Dermis blood vessel endothelial cell (primary cell): ENCODE results near the gene IFI35. TPM values are rescaled to one million over a fixed set of nuclear protein-coding genes. Genes with fewer than 3 reads are reported as not detected.
"Not testable (repeated sequence)": the region's sequence is repeated elsewhere in the genome, so short reads cannot be mapped to it uniquely, and the experiment has no call there.

Source experiments
- DNase-seq: peaks from one replicate; pipeline ENCODE4 v3.0.0; 2010
- total RNA-seq: library from RNA; depleted of rRNA; stranded (reverse); fragments of >200 nt; gene quantifications from 2 replicates; pipeline ENCODE4 v1.2.3, GENCODE V29; 2014

The IFI35 gene
- total RNA-seq, 1 donor from 2014 or later, result 19.4 TPM

DNA sequence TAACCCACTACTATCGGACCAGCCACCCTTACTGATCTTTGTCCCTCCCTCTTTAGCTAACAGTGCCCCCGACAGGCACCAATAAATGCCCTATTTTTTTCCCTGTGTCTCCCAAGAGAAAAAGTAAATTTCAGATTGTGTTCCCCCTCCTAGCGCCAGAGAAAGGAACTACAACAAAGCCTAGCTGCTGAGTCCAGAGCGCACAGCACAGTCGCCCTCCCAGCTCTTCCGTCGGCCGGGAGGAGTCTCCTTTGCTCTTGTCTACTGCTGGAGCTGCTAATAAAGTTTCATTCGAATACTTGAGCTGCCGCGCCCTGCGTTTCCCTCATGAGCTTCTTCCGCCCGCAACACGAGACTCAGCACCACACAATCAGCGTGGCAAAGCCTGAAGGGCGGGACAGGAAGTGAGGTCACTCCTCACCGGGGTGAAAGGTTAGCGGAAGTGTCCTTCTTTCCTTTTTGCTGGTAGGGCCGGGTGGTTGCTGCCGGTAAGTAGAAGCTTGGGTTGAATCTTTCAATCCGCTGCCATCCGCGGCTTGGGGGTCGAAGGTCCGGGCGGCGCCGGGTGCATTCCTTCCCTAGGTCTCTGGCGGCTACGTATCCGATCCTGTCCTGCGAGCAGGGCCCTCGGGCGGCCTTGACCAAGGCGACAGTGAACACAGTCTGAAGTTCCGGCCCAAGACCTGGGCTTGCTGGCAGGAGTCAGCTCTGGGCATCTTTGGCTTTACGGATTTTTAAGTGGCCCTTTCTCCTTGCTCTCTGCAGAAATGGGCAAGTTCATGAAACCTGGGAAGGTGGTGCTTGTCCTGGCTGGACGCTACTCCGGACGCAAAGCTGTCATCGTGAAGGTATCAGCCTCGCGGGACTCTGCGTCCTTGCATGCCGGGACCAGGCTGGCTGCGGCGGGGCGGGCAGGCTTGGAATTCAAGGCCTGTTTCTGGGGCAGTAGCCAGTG lies 8.3 kb upstream of the IFI35 start, which contains the start of gene RPL27:
TSS of gene RPL27 (plus strand) at position 436 of the 955 bp plus-strand sequence. CDS start at position 768, 332 bp downstream.
- DNase-seq, result peak; percentile 100

DNA sequence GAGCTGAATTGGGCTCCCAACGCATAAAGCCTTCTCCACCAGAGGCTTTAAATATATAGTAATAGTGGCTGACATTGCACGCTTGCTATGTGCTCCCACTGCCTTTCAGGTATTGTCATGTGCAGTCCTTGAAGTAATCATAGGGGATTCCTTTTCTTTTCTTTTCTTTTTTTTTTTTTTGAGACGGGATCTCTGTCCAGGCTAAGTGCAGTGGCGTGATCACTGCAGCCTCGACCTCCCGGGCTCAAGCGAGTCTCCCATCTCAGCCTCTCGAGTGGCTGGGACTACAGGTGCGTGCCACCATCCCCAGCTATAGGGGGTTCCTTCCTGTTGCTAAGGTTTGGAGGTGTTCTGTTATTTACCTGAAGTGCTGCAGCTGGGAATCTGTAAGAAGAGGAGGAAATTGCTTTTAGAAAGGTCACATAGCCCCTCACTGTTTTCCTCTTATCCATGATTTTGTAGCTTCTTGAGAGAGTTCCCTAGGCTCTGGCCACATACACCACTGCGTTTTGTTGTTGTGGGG lies 7.5 kb upstream of the IFI35 start:
- no peak for DNase-seq

DNA sequence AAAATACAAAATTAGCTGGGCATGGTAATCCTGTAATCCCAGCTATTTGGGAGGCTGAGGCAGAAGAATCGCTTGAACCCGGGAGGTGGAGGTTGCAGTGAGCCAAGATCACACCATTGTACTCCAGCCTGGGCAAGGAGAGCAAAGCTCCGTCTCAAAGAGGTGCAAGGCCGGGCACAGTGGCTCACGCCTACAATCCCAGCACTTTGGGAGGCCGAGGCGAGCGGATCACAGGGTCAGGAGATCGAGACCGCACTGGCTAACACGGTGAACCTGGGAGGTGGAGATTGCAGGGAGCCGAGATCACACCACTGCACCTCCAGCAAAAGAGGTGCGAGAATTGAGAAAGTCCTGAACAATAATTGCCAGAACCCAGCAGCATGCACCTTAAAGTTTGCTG lies 5.7 kb upstream of the IFI35 start:
- not testable (repeated sequence) for DNase-seq

GRCh38 chr17:43003542-43004172 lies 2.9 kb upstream of the IFI35 start:
- no peak for DNase-seq

- DNase-seq, result no peak
Measured at GRCh38 chr17:43010667-43011308, 4.2 kb downstream of the IFI35 start.

GRCh38 chr17:43011728-43012472 lies 5.3 kb downstream of the IFI35 start:
- DNase-seq, result no peak

- DNase-seq, result no peak
Measured at GRCh38 chr17:43013296-43013695, 6.7 kb downstream of the IFI35 start.

- DNase-seq, result no peak
Measured at GRCh38 chr17:43014020-43014648, 7.5 kb downstream of the IFI35 start.

- no peak for DNase-seq
Measured at GRCh38 chr17:43014649-43015542, 8.3 kb downstream of the IFI35 start.

GRCh38 chr17:43015579-43015978 lies 9.0 kb downstream of the IFI35 start:
- DNase-seq, result peak; percentile 83

GRCh38 chr17:43016216-43016615 lies 9.6 kb downstream of the IFI35 start:
- no peak for DNase-seq

DNA sequence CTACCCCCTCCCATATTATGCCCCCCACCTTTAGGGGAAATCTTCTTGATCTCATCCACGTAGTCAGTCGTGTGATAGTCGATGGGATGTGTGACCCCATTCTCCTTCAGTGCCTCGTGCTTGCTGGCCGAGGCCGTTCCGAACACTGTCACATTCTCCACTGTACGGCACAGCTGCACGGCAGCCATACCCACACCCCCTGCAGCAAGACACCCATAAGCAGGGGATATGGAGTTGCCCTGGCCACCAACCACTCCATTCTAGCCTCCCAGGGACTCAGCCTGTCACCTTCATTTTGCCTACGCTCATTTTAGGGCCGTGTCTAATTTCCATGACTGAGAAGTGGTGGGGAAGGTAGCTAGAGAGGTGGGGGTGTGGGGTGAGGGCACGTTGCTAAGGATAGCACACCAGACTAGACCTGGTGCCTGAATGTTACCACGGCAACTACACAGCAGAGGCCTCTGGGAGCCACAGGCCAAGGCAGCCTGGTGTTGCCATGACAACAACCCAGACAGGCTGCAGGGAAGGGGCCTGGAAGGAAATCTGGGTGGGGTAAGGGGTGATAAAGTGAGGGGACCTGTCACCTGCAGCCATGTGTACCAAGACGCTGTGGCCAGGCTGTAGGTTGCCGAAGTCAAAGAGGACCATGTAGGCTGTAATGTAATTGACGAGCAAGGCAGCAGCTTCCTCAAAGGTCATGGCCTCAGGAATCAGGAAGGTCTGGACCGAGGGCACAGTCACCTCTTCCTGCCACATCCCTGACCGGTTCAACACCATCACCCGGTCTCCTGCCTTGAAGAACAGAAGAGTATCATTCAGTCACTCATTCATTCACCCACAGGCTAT lies 11.6 kb downstream of the IFI35 start:
- peak; percentile 46 for DNase-seq

DNA sequence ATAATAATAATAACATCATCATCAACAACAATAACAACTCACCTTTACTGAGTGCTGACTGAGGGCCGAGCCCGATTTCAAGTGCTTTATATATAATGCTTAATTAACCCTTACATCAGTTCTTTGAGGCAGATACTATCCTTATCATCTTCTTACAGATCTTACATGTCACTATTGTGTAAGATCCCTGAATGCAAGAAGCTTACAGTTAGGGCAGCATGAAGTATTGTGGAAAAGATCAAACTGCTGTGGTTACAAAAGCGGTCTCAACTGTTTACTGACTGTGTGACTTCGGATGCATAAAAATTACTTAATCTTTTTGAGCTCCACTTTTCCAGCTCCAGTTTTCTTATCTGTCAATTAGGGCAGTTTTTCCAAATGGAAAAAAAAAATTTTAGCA lies 12.3 kb downstream of the IFI35 start:
- DNase-seq, result no peak

- no peak for DNase-seq
Measured at GRCh38 chr17:43019418-43019817, 12.8 kb downstream of the IFI35 start.

DNA sequence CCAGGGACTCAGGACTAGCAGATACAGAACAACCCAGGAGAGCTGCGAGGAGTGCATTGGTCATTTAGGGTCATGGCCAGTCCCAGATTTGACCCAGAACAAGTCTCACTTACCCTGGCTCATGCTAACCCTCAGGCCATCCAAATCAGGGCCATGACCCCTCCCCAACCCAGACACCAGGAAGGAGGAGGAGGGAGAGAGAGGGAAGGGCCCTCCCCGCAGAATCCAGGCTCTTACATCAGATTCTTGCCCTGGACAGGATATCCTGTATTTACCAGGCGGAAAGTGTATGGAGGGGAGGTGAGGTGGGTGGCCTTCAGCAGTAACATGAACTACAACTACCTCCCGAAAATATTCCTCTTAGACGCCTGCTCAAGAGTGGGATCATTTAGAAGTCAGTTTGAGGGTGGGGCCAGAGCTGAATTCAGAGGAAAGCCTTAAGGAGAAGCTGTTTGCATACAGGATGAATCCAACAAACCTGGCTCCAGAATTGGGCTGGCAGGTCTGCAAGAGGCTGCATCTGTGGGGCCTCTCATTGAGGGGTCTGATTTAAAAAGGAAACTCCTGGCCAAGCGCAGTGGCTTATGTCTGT lies 13.5 kb downstream of the IFI35 start:
- peak; percentile 75 for DNase-seq

GRCh38 chr17:43020789-43021740 lies 14.5 kb downstream of the IFI35 start:
- peak; percentile 74 for DNase-seq

GRCh38 chr17:43021741-43022512 lies 15.3 kb downstream of the IFI35 start, which contains the start of gene VAT1:
Gene VAT1 (minus strand): TSS chr17:43022385. CDS start chr17:43022322, 63 bp downstream.
- peak; percentile 82 for DNase-seq
